Uterus (tissue), 2 donors: ENCODE data around the gene TM2D3.

Experiments used
- CTCF ChIP-seq, 4 experiments: fragments of 200-600 bp in 2 of 4; fragments of 450-650 bp in 2 of 4; sonication (generic) in 2 of 4; IDR thresholded peaks; one replicate each; pipeline ENCODE4 v1.5.1; 2016 to 2019; ENCODE audit warnings: antibody characterized with exemption in 4 of 4, mild to moderate bottlenecking in 2 of 4, moderate library complexity in 1 of 4
- POLR2A ChIP-seq, 2 donors: fragments of 450-650 bp; IDR thresholded peaks; one replicate each; pipeline ENCODE4 v1.6.1; 2016; ENCODE audit warnings: antibody characterized with exemption in 2 of 2, mild to moderate bottlenecking in 1 of 2, moderate library complexity in 1 of 2

GRCh38 chr15:101611580-101612299, 40.4 kb downstream of the TM2D3 start:
- TF ChIP-seq CTCF (IDR thresholded peaks at IDR 0.05), result no peak
- TF ChIP-seq POLR2A (IDR thresholded peaks at IDR 0.05), result no peak
